ENCODE measurements around the gene FAM240A. TPM values are rescaled to one million over a fixed set of nuclear protein-coding genes. Genes with fewer than 3 reads are reported as not detected.

Gene FAM240A
- total RNA-seq, 1 donor from 2014 or later, result not detected

DNA sequence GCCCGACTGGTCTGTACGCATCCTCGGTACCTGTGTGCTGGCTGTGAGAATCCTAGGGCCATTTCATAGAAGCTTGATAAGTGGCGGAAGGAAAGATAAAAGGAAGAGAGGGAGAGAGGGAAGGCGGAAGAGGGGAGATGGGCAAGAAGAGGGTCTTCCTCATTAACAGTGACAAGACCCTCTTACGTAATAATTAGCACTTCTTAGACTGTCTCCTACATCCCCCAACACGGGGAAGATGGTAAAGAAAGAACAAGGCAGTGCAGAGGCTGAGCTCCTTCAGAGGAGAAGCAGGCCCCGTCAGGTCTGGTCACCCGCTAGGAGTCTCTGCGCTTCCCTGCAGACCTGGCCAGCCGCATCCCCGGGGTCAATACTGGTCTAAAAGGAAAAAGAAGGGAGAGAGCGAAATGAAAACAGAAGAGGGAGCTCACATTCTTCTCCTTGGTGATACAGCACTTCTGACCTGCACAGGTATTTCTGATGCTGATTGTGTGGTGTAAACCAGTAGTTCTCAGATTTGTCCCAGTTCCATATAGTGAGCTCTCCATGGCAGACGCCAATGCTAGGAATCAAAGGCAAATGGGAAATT lies 19.0 kb upstream of the FAM240A start:
- H3K27me3 ChIP-seq (ENCODE audit: control insufficient read depth, insufficient read depth, low read length), result no peaks in the 10 kb centered on the region
- H3K36me3 ChIP-seq (ENCODE audit: control insufficient read depth, insufficient read depth, low read length), result no peaks in the 10 kb centered on the region
- FAIRE-seq, result peak; percentile 64
- TF ChIP-seq, protein P1, sequence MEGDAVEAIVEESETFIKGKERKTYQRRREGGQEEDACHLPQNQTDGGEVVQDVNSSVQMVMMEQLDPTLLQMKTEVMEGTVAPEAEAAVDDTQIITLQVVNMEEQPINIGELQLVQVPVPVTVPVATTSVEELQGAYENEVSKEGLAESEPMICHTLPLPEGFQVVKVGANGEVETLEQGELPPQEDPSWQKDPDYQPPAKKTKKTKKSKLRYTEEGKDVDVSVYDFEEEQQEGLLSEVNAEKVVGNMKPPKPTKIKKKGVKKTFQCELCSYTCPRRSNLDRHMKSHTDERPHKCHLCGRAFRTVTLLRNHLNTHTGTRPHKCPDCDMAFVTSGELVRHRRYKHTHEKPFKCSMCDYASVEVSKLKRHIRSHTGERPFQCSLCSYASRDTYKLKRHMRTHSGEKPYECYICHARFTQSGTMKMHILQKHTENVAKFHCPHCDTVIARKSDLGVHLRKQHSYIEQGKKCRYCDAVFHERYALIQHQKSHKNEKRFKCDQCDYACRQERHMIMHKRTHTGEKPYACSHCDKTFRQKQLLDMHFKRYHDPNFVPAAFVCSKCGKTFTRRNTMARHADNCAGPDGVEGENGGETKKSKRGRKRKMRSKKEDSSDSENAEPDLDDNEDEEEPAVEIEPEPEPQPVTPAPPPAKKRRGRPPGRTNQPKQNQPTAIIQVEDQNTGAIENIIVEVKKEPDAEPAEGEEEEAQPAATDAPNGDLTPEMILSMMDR (IDR thresholded peaks at IDR 0.05; ENCODE audit: insufficient read depth, low read length, severe bottlenecking), result no peak
- H3K4me3 ChIP-seq (ENCODE audit: low read depth, low read length), result no peak overlapping the region
- DNase-seq (ENCODE audit: low read depth), result no peak

DNA sequence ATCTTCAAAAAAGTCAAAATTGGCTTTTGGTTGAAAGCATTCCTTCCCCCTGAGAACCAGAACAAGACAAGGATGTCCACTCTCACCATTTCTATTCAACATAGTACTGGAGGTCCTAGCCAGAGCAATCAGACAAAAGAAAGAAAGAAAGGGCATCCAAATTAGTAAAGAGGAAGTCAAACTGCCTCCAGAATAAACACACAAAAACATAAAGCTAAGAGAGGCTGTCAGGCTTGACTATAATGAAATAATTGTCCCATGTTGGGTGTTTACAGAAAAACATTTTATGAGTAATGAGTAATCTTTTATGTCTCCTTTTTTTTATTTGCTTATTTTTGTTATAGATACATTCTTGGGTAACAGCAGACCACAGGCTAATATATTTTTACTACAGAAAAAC lies 18.3 kb upstream of the FAM240A start:
- TF ChIP-seq, protein P1 (IDR thresholded peaks at IDR 0.05; ENCODE audit: insufficient read depth, low read length, severe bottlenecking), result no peak
- FAIRE-seq (no peak), DNase-seq (ENCODE audit: low read depth) (no peak)
- Histone ChIP-seq H3K27me3 (ENCODE audit: control insufficient read depth, insufficient read depth, low read length) (peaks cover 3% of the 10 kb centered on the region), H3K36me3 (ENCODE audit: control insufficient read depth, insufficient read depth, low read length) (no peaks in the 10 kb centered on the region), H3K4me3 (ENCODE audit: low read depth, low read length) (no peak overlapping the region)

DNA sequence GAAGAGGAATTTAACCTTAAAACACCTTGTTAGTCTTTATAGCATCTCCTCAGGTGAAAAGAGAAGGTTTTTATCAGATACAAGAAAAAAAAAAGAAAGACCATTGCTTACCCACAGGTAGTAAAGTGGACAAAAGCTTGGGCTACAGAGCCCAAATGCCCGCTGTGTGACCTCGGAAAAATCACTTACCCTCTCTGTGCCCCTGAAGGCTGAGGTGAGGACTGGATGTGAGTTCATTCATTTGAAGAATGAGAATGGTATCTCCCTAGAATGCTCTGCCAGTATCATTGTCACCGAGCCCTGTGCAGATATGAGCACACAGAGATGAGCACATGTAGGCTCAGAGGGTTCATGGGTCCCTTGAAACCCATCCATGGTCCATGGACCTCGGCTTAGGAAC lies 17.6 kb upstream of the FAM240A start:
- no peak for FAIRE-seq

DNA sequence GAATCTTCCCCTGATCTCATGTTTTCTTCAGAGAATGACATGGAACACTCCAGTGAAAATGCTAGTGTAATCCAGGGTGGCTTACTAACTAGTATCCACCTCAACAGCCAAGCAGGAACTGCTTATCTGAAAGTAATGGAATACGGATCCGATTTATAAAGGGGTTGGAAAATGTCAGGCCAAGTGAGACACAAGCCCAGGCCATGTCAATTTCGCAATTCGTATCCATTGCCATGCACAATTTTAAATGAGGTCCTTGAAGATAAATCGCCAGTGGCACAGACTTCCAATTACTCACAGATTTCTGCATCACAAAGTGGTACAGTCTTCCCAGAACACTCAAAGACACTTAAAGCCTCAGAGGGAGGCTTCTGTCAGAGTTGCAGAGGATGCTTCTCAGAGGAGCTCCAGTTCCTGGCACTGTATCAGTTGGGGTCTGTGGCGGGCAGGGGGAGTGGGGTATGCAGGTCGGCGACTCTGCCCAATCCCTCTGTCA lies 16.5 kb upstream of the FAM240A start:
- FAIRE-seq (no peak), DNase-seq (ENCODE audit: low read depth) (no peak)
- no peaks in the 10 kb centered on the region for H3K36me3 ChIP-seq (ENCODE audit: control insufficient read depth, insufficient read depth, low read length)
- TF ChIP-seq, protein P1 (IDR thresholded peaks at IDR 0.05; ENCODE audit: insufficient read depth, low read length, severe bottlenecking), result no peak
- no peak overlapping the region for H3K4me3 ChIP-seq (ENCODE audit: low read depth, low read length)
- H3K27me3 ChIP-seq (ENCODE audit: control insufficient read depth, insufficient read depth, low read length), result peaks cover 5% of the 10 kb centered on the region

More for the DNA sequence above, 17.6 kb upstream of the FAM240A start:
- no peak for DNase-seq (ENCODE audit: low read depth)
- H3K36me3 ChIP-seq (ENCODE audit: control insufficient read depth, insufficient read depth, low read length), result no peaks in the 10 kb centered on the region
- TF ChIP-seq, protein P1 (IDR thresholded peaks at IDR 0.05; ENCODE audit: insufficient read depth, low read length, severe bottlenecking), result no peak
- H3K4me3 ChIP-seq (ENCODE audit: low read depth, low read length), result no peak overlapping the region
- peaks cover 5% of the 10 kb centered on the region for H3K27me3 ChIP-seq (ENCODE audit: control insufficient read depth, insufficient read depth, low read length)

DNA sequence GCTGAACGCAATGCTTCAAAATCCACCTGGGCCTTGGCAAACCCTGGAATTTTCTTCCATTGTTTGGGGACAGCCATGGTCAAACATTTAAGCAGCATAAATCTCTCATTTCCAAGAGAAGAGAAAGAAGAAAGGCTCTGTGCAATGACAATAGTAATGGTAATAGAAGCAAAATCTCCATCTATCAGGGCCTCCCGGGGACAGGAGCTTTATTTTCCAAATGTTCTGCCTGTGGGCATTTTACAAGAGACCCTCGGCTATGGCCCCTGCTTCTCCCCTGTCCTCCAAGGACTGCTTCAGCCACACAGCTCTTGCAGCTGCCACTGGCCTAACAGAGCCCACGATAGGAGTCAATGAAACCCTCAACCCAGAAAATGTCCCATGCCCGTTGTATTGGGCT lies 12.7 kb upstream of the FAM240A start:
- Histone ChIP-seq H3K36me3 (ENCODE audit: control insufficient read depth, insufficient read depth, low read length) (no peaks in the 10 kb centered on the region), H3K4me3 (ENCODE audit: low read depth, low read length) (no peak overlapping the region), H3K27me3 (ENCODE audit: control insufficient read depth, insufficient read depth, low read length) (peaks cover 5% of the 10 kb centered on the region)
- no peak for FAIRE-seq
- DNase-seq (ENCODE audit: low read depth), result no peak
- TF ChIP-seq, protein P1 (IDR thresholded peaks at IDR 0.05; ENCODE audit: insufficient read depth, low read length, severe bottlenecking), result no peak
